Measurements from ENCODE around the gene KIF26A. TPM values are rescaled to one million over a fixed set of nuclear protein-coding genes. Genes with fewer than 3 reads are reported as not detected.

KIF26A gene
- total and polyA plus RNA-seq, 8 donors = 0.65 to 21.7 (median 1.5) TPM

DNA sequence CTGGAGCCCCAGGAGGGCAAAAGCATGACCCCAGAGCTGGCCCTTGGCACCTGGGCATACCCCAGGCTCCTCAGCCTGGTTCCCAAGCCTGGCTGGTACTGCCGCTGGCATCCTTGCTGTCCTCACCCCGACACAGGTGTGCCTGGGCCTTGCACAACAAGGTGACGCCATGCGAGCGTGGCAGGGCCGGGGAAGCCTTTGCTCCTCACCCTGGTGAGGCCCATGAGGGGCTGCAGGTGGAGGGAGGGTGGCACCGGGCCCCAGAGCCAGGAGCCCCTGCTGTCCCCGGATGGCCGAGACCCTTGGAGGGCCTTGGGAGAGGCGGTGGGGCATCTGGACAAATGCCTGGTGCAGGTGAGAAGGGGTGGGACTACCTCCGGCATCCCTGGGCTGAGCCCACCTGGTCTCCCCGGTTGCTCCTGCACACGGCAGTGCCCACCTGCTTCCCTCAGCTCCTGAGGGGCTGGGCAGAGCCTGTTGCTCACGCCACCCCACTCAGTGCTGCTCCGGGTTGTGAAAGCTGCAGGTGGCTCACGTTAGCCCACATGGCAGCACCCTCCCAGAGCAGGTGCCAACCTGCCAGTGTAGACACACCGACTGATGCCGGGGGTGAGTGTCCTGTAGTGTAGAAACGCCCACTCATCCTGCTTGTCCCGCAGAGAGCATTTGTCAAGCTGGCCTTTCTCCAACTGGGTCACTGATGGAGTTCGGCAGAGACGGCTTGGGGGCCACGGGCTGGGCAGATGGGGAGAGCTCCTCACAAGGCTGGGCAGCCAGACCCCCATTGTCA, 24.6 kb upstream of the KIF26A start:
- no peak for TF ChIP-seq POLR2AphosphoS5 (IDR thresholded peaks at IDR 0.05)
- TF ChIP-seq POLR2A (IDR thresholded peaks at IDR 0.05) = no peak
- H3K27me3 ChIP-seq = peaks cover 21 to 69% (median 27%) of the 10 kb centered on the region in 3 donors
- no peaks in the 10 kb centered on the region for H3K36me3 ChIP-seq
- no peak overlapping the region for H3K27ac ChIP-seq
- no peak overlapping the region for H3K4me3 ChIP-seq
- no peaks in the 10 kb centered on the region for H3K9me3 ChIP-seq
- peaks cover 15 to 69% (median 57%) of the 10 kb centered on the region in 4 donors for H3K4me1 ChIP-seq
- WGBS, 5 donors = 47 to 70% (median 64%) methylated on average over 14 to 23 of the region's 23 CpGs
- DNase-seq = peak; percentile 3 to 26
- intact Hi-C loops (cut with DNase I; ENCODE audit: low total_unique reads) = no loop called here

DNA sequence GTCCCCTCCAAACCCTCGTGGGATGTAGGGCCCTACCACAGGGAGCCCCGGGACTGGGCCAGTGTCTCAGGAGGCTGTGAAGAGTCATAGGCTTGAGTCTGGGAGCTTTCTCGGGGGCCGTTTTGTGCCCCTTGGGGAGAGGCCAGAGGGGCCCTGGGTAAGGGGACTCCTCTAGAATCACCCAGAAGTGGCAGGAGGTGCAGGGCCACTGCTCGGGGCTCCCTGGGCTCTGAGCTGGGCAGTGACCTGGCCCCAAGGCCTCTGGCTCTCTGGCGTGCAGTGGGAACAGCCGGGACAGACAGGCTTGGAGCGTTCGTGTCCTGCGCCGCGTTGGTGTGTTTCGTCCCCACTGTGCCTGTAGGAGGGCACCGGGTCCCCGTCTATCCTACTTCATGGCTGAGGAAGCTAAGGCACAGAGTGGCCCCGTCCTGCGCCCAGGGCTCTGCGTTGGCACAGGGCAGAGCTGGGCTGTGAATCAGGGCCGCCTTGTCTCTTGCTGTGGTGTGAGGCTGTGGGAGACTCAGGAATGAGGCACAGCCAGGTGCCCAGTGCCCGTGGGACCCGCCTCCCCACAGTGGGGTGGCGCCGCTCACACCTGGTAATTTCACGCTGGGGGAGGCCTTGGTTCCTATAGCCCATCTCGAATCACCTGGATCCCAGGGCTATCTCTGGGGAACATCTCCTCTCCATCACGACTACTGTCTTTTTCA, 23.8 kb upstream of the KIF26A start:
- Histone ChIP-seq H3K27ac (no peak overlapping the region), H3K9me3 (no peaks in the 10 kb centered on the region), H3K4me3 (no peak overlapping the region), H3K27me3 (peaks cover 21 to 77% (median 27%) of the 10 kb centered on the region in 3 donors), H3K36me3 (no peaks in the 10 kb centered on the region), H3K4me1 (peaks cover 15 to 61% (median 52%) of the 10 kb centered on the region in 4 donors)
- peak in 1 of 2 donors; percentile 22 for DNase-seq
- TF ChIP-seq EP300 (IDR thresholded peaks at IDR 0.05) = no peak
- TF ChIP-seq, protein P1, sequence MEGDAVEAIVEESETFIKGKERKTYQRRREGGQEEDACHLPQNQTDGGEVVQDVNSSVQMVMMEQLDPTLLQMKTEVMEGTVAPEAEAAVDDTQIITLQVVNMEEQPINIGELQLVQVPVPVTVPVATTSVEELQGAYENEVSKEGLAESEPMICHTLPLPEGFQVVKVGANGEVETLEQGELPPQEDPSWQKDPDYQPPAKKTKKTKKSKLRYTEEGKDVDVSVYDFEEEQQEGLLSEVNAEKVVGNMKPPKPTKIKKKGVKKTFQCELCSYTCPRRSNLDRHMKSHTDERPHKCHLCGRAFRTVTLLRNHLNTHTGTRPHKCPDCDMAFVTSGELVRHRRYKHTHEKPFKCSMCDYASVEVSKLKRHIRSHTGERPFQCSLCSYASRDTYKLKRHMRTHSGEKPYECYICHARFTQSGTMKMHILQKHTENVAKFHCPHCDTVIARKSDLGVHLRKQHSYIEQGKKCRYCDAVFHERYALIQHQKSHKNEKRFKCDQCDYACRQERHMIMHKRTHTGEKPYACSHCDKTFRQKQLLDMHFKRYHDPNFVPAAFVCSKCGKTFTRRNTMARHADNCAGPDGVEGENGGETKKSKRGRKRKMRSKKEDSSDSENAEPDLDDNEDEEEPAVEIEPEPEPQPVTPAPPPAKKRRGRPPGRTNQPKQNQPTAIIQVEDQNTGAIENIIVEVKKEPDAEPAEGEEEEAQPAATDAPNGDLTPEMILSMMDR (IDR thresholded peaks at IDR 0.05) = no peak
- no peak for TF ChIP-seq POLR2AphosphoS5 (IDR thresholded peaks at IDR 0.05)
- TF ChIP-seq POLR2A (IDR thresholded peaks at IDR 0.05) = no peak
- 71 to 85% (median 82%) methylated on average over 13 to 26 of the region's 26 CpGs for WGBS, 5 donors
- intact Hi-C loops (cut with DNase I; ENCODE audit: low total_unique reads) = no loop called here

DNA sequence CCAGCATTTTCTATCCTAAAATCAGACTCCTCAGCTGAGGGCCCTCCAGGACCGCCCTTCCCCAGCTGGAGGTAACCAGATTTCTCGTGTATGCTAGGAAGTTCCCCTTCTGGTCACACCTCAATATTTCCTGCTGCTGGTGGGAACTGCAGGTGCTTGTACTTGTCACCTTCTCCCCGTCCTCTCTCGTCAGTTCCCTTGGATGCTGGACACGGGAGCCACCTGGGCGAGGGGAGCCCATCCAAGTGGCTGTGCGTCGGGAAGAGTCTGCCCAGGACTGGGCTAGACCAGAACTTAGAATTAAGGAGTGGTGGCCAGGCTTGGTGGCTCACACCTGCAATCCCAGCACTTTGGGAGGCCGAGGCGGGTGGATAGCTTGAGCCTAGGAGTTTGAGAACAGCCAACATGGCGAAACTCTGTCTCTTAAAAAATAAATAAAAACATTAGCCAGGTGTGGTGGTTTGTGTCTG, 23.2 kb upstream of the KIF26A start:
- peaks cover 21 to 82% (median 27%) of the 10 kb centered on the region in 3 donors for H3K27me3 ChIP-seq
- peaks cover 15 to 57% (median 49%) of the 10 kb centered on the region in 4 donors for H3K4me1 ChIP-seq
- TF ChIP-seq EP300 (IDR thresholded peaks at IDR 0.05) (no peak), POLR2A (IDR thresholded peaks at IDR 0.05) (no peak), POLR2AphosphoS5 (IDR thresholded peaks at IDR 0.05) (no peak)
- TF ChIP-seq, protein P1 (IDR thresholded peaks at IDR 0.05) = no peak
- H3K4me3 ChIP-seq = no peak overlapping the region
- DNase-seq = peak in 1 of 2 donors; percentile 21
- intact Hi-C loops (cut with DNase I; ENCODE audit: low total_unique reads) = no loop called here
- H3K27ac ChIP-seq = no peak overlapping the region
- no peaks in the 10 kb centered on the region for H3K9me3 ChIP-seq
- WGBS, 5 donors = 81 to 89% (median 86%) methylated on average over 11 of the region's 11 CpGs
- no peaks in the 10 kb centered on the region for H3K36me3 ChIP-seq

DNA sequence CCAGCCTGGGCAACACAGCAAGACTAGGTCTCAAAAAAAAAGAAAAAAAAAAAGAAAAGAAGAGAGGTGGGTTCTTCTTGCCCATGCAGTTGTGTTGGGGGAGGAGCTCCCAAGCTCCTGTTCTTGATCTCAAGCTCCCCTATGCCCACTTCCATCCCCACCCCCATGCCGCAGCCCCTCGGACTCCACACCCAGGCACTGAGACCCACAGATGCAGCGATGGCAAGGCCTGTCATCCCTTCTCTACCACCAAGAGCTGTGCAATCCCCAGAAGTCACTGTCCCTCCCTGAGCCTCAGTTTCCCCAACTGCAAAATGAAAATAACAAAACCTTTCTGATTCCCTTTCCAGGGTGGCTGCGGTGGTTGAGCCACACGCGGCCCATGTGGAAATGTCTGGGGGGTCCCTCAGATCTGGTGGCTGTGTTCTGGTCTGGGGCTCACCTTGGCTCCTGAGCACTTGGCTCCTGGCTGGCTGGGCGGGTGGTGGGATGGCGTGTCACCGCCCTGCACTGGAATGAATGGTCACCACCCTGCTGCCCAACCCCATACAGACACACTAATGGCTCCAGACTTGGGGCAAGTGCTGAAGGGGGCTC, 22.6 kb upstream of the KIF26A start:
- H3K4me1 ChIP-seq = peaks cover 15 to 56% (median 44%) of the 10 kb centered on the region in 4 donors
- peaks cover 21 to 89% (median 27%) of the 10 kb centered on the region in 3 donors for H3K27me3 ChIP-seq
- intact Hi-C loops (cut with DNase I; ENCODE audit: low total_unique reads) = no loop called here
- 68 to 92% (median 75%) methylated on average over 6 to 9 of the region's 9 CpGs for WGBS, 5 donors
- H3K27ac ChIP-seq = peak overlapping the region; percentile 79 to 91 (median 85)
- DNase-seq = peak in 1 of 2 donors; percentile 3
- H3K36me3 ChIP-seq = no peaks in the 10 kb centered on the region
- no peak for TF ChIP-seq POLR2A (IDR thresholded peaks at IDR 0.05)
- TF ChIP-seq, protein P1 (IDR thresholded peaks at IDR 0.05) = no peak
- TF ChIP-seq EP300 (IDR thresholded peaks at IDR 0.05) = no peak
- no peak for TF ChIP-seq POLR2AphosphoS5 (IDR thresholded peaks at IDR 0.05)
- H3K4me3 ChIP-seq = peak overlapping the region; percentile 49 to 60 (median 56)
- H3K9me3 ChIP-seq = no peaks in the 10 kb centered on the region

Measured in stomach (tissue), 9 donors.